Stomach (tissue), 4 donors: ENCODE measurements around the gene SHQ1.

Source experiments
- CTCF ChIP-seq, 7 experiments: fragments of 450-650 bp in 4 of 7; fragments of 200-600 bp in 3 of 7; sonication (generic) in 3 of 7; IDR thresholded peaks; one replicate each; pipeline ENCODE4 v1.5.1; 2016 to 2019; ENCODE audit warnings: antibody characterized with exemption in 7 of 7, control low read depth in 2 of 7, mild to moderate bottlenecking in 1 of 7
- EP300 ChIP-seq: sonication (generic); formaldehyde crosslinking; IDR thresholded peaks from one replicate; pipeline ENCODE4 v1.6.1; 2017; ENCODE audit warnings: antibody characterized with exemption
- POLR2A ChIP-seq, 4 donors: fragments of 450-650 bp; IDR thresholded peaks; one replicate each; pipeline ENCODE4 v1.6.1; 2016; ENCODE audit warnings: antibody characterized with exemption in 4 of 4, control low read depth in 2 of 4, mild to moderate bottlenecking in 1 of 4, moderate library complexity in 1 of 4

DNA sequence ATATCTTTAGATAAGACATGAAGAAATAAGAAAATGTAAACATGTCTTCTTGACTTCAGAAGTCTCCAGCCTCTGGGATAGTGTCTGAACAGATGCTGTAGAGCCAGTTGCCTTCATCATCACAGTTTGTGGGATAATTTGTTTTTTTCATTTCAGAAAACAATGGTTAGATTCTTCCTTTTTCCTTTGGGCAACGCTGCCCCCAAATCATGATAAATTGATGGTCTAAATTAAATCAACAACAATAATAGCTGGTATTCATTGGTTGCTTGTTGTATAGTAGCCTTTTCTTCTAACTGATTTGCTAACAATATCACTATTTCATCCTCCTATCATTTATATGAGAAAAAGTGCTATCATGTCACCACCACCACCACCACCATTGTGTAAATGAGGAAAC, 12.6 kb upstream of the SHQ1 start:
- TF ChIP-seq CTCF (IDR thresholded peaks at IDR 0.05) (no peak), POLR2A (IDR thresholded peaks at IDR 0.05) (no peak), EP300 (no peak)
